Suprapubic skin (tissue), 4 donors: ENCODE data around the gene DNAAF8. TPM values are rescaled to one million over a fixed set of nuclear protein-coding genes. Genes with fewer than 3 reads are reported as not detected.

Experiments used
- DNase-seq, 2 donors: peaks; one replicate each; pipeline ENCODE4 v3.0.0-alpha.2; 2019; ENCODE audit warnings: low spot score in 2 of 2
- H3K27ac ChIP-seq: fragments of 200-600 bp; sonication (generic); one replicate; pipeline ENCODE4 v1.5.1; 2019
- H3K27me3 ChIP-seq: fragments of 200-600 bp; sonication (generic); one replicate; pipeline ENCODE4 v1.5.1; 2019
- H3K36me3 ChIP-seq: fragments of 200-600 bp; sonication (generic); one replicate; pipeline ENCODE4 v1.5.1; 2019
- H3K4me1 ChIP-seq: fragments of 200-600 bp; sonication (generic); one replicate; pipeline ENCODE4 v1.5.1; 2019
- H3K4me3 ChIP-seq: fragments of 200-600 bp; sonication (generic); one replicate; pipeline ENCODE4 v1.5.1; 2019; ENCODE audit warnings: mild to moderate bottlenecking
- H3K9me3 ChIP-seq: fragments of 200-600 bp; sonication (generic); one replicate; pipeline ENCODE4 v1.5.1; 2019
- CTCF ChIP-seq, 2 donors: fragments of 200-600 bp in 1 of 2; fragments of 450-650 bp in 1 of 2; sonication (generic) in 1 of 2; IDR thresholded peaks; one replicate each; pipeline ENCODE4 v1.5.1; 2016 to 2019; ENCODE audit warnings: antibody characterized with exemption in 2 of 2, mild to moderate bottlenecking in 1 of 2, moderate library complexity in 1 of 2
- EP300 ChIP-seq: sonication (generic); formaldehyde crosslinking; IDR thresholded peaks from one replicate; pipeline ENCODE4 v1.6.1; 2017; ENCODE audit warnings: antibody characterized with exemption
- POLR2A ChIP-seq, 2 donors: fragments of 450-650 bp; IDR thresholded peaks; one replicate each; pipeline ENCODE4 v1.6.1; 2017; ENCODE audit warnings: antibody characterized with exemption in 2 of 2, mild to moderate bottlenecking in 2 of 2, moderate library complexity in 2 of 2
- POLR2AphosphoS5 ChIP-seq, 3 donors: sonication (generic); formaldehyde crosslinking; IDR thresholded peaks; one replicate each; pipeline ENCODE4 v1.6.1; 2017; ENCODE audit warnings: antibody characterized with exemption in 3 of 3
- WGBS: methylation state at CpG from one replicate; pipeline ENCODE4 v1.1.5; 2018; 5-methylcytosine and 5-hydroxymethylcytosine counted together
- total RNA-seq, 4 donors: library from RNA; depleted of rRNA; stranded (reverse); fragments of >200 nt; gene quantifications; one replicate each; pipeline ENCODE4 v1.1.0, GENCODE V29; 2016

DNAAF8 gene
- total RNA-seq, 4 donors from 2014 or later = 0.36 to 1.7 (median 1.4) TPM; not detected in 1

DNA sequence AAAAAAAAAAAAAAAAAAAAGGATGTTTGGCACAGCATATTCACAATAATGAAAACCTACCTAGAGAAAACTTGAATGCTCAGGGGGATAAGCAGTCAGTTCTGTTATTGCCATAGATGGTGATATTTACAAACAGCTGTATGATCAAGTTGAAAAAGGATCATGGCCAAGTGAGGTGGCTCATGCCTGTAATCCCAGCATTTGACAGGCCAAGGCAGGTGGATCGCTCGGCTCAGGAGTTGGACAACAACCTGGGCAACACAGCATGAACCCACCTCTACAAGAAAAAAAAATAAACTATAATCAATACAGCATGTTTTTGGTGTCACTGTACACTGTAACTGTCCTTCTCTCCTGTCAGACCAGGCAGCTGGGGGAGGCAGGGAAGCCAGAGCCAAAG, 19.3 kb upstream of the DNAAF8 start:
- 91% methylated on average over 2 of the region's 2 CpGs for WGBS

DNA sequence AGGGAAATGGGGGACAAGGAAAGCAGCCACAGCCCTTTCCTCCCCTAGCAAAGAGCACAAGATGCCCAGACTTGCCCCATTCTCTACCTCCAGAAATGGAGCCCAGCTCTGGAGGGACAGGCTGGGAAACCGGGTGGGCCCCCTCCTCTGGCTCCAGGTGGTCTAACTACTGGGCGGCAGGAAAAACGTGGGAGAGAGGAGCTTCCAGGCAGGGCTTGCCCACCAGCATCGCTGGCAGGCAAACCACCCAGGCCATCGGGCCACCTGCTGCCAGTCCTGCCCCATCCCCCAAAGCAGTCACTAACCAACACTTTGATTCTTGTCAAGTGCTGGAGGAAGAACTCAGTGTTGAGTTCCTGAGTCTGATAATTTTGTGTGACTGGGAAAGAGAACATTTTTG, 15.9 kb upstream of the DNAAF8 start:
- WGBS = 64% methylated on average over 5 of the region's 5 CpGs
- H3K27ac ChIP-seq = no peak overlapping the region
- no peaks in the 10 kb centered on the region for H3K9me3 ChIP-seq
- no peaks in the 10 kb centered on the region for H3K4me1 ChIP-seq
- H3K36me3 ChIP-seq = peaks cover 41% of the 10 kb centered on the region
- no peaks in the 10 kb centered on the region for H3K27me3 ChIP-seq
- H3K4me3 ChIP-seq = no peak overlapping the region
- no peak for TF ChIP-seq POLR2AphosphoS5 (IDR thresholded peaks at IDR 0.05)
- TF ChIP-seq EP300 = no peak
- no peak for TF ChIP-seq CTCF (IDR thresholded peaks at IDR 0.05)
- no peak for TF ChIP-seq POLR2A (IDR thresholded peaks at IDR 0.05)
- no peak for DNase-seq

More for the DNA sequence above, 19.3 kb upstream of the DNAAF8 start:
- Histone ChIP-seq H3K4me3 (no peak overlapping the region), H3K36me3 (peaks cover 37% of the 10 kb centered on the region), H3K27me3 (no peaks in the 10 kb centered on the region), H3K9me3 (no peaks in the 10 kb centered on the region), H3K4me1 (no peaks in the 10 kb centered on the region), H3K27ac (no peak overlapping the region)
- no peak for DNase-seq
- TF ChIP-seq POLR2AphosphoS5 (IDR thresholded peaks at IDR 0.05) (no peak), POLR2A (IDR thresholded peaks at IDR 0.05) (no peak), EP300 (no peak), CTCF (IDR thresholded peaks at IDR 0.05) (no peak)

DNA sequence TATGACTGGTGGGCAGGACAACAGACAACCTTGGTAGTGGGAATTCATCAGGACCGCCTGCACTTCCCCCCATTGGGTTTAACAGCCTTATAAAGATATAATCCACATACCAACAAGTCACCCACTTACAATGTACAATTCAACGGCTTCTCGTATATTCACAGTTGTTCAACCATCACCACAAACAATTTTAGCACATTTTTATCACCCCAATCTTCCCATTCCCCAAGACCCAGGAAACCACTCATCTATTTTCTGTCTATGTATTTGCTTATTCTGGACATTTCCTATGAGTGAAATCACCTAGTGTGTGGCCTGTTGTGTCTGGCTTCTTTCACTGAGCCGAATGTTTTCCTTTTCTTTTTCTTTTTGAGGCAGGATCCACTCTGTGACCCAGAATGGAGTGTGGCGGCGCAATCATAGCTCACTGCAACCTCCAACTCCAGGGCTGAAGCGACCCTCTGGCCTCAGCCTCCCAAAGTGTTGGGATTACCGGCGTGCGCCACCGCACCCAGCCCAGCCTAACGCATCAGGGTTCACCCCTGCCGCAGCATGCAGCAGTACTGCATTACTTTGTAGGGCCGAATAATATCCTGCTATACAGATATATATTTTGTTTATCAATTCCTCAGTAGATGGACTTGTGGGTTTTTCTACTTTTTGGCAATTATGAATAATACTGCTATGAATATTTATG, 11.1 kb upstream of the DNAAF8 start:
- no peak for TF ChIP-seq CTCF (IDR thresholded peaks at IDR 0.05)
- Histone ChIP-seq H3K27me3 (no peaks in the 10 kb centered on the region), H3K4me1 (no peaks in the 10 kb centered on the region), H3K4me3 (no peak overlapping the region), H3K9me3 (no peaks in the 10 kb centered on the region), H3K27ac (no peak overlapping the region), H3K36me3 (peaks cover 51% of the 10 kb centered on the region)
- WGBS = 96% methylated on average over 14 of the region's 14 CpGs
- no peak for DNase-seq

- Histone ChIP-seq H3K27me3 (no peaks in the 10 kb centered on the region), H3K36me3 (peaks cover 67% of the 10 kb centered on the region), H3K9me3 (no peaks in the 10 kb centered on the region), H3K4me3 (no peak overlapping the region), H3K27ac (no peak overlapping the region), H3K4me1 (no peaks in the 10 kb centered on the region)
- TF ChIP-seq EP300 = no peak
- no peak for DNase-seq
- WGBS = 88% methylated on average over 11 of the region's 11 CpGs
These were observed 9.6 kb upstream of the DNAAF8 start for GRCh38 chr16:4724661-4725270.

DNA sequence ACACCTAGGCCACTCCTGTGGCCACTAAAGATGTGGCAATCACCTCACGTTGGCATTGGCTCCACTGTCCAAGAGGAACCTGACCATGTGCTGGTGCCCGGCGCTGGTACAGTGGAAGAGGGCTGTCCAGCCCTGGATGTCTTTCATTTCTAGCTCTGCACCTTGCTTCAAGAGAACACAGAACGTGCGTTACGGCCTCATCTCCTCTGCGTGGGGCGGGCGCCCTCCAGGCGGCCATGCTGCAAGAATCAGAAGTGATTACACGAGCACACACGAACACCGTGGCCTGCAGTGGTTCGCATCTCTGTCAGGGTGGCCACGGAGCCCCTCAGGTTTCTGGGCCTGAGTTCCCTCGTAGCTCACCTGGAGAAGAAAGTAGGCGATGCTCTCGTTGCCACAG, 7.7 kb upstream of the DNAAF8 start:
- WGBS = 86% methylated on average over 10 of the region's 18 CpGs
- Histone ChIP-seq H3K36me3 (peaks cover 68% of the 10 kb centered on the region), H3K4me3 (no peak overlapping the region), H3K27ac (no peak overlapping the region), H3K27me3 (no peaks in the 10 kb centered on the region), H3K9me3 (no peaks in the 10 kb centered on the region), H3K4me1 (no peaks in the 10 kb centered on the region)
- no peak for DNase-seq
- no peak for TF ChIP-seq POLR2AphosphoS5 (IDR thresholded peaks at IDR 0.05)
- TF ChIP-seq POLR2A (IDR thresholded peaks at IDR 0.05) = no peak
- no peak for TF ChIP-seq EP300

DNA sequence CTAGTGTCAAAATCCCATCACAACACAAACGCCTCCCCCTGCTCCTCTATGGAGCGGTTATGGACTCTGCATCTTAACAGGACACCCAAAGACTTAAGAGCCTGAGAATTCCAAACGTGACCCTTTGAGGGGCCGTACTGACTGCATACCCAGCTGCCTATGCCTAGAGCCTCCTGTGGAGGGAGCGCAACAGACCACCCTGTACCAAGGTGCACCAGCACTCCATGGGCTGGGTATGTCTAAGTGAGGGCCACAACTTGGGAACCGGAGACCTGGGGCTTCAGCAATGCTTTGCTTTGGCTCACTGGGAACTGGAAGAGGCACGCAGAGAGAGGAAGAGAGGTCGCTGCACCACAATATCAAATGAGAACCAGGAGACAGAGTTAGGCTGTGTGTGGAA, 5.7 kb upstream of the DNAAF8 start:
- peaks cover 55% of the 10 kb centered on the region for H3K36me3 ChIP-seq
- no peak for DNase-seq
- TF ChIP-seq POLR2AphosphoS5 (IDR thresholded peaks at IDR 0.05) (no peak), EP300 (no peak), CTCF (IDR thresholded peaks at IDR 0.05) (no peak), POLR2A (IDR thresholded peaks at IDR 0.05) (no peak)
- no peak overlapping the region for H3K4me3 ChIP-seq
- H3K27ac ChIP-seq = no peak overlapping the region
- 96% methylated on average over 8 of the region's 8 CpGs for WGBS
- H3K27me3 ChIP-seq = no peaks in the 10 kb centered on the region
- peaks cover 9% of the 10 kb centered on the region for H3K4me1 ChIP-seq
- H3K9me3 ChIP-seq = no peaks in the 10 kb centered on the region
